Gastrocnemius medialis (tissue), 4 donors: ENCODE measurements around the gene SCUBE3.

Experiments used
- CTCF ChIP-seq, 5 experiments: fragments of 450-650 bp in 3 of 5; fragments of 200-600 bp in 2 of 5; sonication (generic) in 2 of 5; IDR thresholded peaks in 4 of 5; conservative IDR thresholded peaks in 1 of 5; 1 replicate in 4 of 5; 2 replicates in 1 of 5; pipeline ENCODE4 v1.5.1; 2016 to 2019; ENCODE audit warnings: antibody characterized with exemption in 5 of 5, mild to moderate bottlenecking in 3 of 5, moderate library complexity in 3 of 5
- POLR2A ChIP-seq, 2 donors: fragments of 450-650 bp; IDR thresholded peaks; one replicate each; pipeline ENCODE4 v1.6.1; 2017; ENCODE audit warnings: antibody characterized with exemption in 2 of 2, mild to moderate bottlenecking in 2 of 2, moderate library complexity in 2 of 2

GRCh38 chr6:35224720-35225119 lies 11.0 kb downstream of the SCUBE3 start:
- no peak for TF ChIP-seq CTCF (IDR thresholded peaks at IDR 0.05 in 4 of 5, conservative IDR thresholded peaks at IDR 0.05 in 1 of 5)
- TF ChIP-seq POLR2A (IDR thresholded peaks at IDR 0.05): no peak
